DOHH2 (cell line): ENCODE results near the gene CDK6.

Source experiments
- H3F3A ChIP-seq: fragments of 200-600 bp; sonication (generic), shearing (Covaris generic); 2 replicates; pipeline ENCODE4 v1.6.0; 2016; ENCODE audit warnings: antibody characterized with exemption, mild to moderate bottlenecking; ENCODE audit not compliant: control insufficient read depth, insufficient read depth
- H3K27ac ChIP-seq: fragments of 200-600 bp; sonication (generic); 2 replicates; pipeline ENCODE4 v1.5.1; 2014; ENCODE audit warnings: low read depth, mild to moderate bottlenecking, low read length, moderate library complexity
- H3K27me3 ChIP-seq: fragments of 200-600 bp; sonication (generic); 2 replicates; pipeline ENCODE4 v1.6.1; 2014; ENCODE audit warnings: mild to moderate bottlenecking, low read length, mixed read lengths; ENCODE audit not compliant: control insufficient read depth
- H3K36me3 ChIP-seq: fragments of 200-600 bp; sonication (generic); 2 replicates; pipeline ENCODE4 v1.6.1; 2014; ENCODE audit warnings: mild to moderate bottlenecking, low read length, moderate library complexity, mixed read lengths; ENCODE audit not compliant: control insufficient read depth
- H3K4me1 ChIP-seq: fragments of 200-600 bp; sonication (generic); 2 replicates; pipeline ENCODE4 v1.6.1; 2014; ENCODE audit warnings: mild to moderate bottlenecking, low read length, mixed read lengths; ENCODE audit not compliant: control insufficient read depth
- H3K4me2 ChIP-seq: fragments of 200-600 bp; sonication (generic); 2 replicates; pipeline ENCODE4 v1.6.0; 2014; ENCODE audit warnings: mild to moderate bottlenecking, low read length, moderate library complexity
- H3K4me3 ChIP-seq: fragments of 200-600 bp; sonication (generic); 2 replicates; pipeline ENCODE4 v1.5.1; 2014; ENCODE audit warnings: mild to moderate bottlenecking, low read length, mixed read lengths
- H3K79me2 ChIP-seq: fragments of 200-600 bp; sonication (generic); 2 replicates; pipeline ENCODE4 v1.6.1; 2014; ENCODE audit warnings: mild to moderate bottlenecking, low read length, mixed read lengths; ENCODE audit not compliant: control insufficient read depth
- H3K9me2 ChIP-seq: fragments of 200-600 bp; sonication (generic); replicated peaks from 2 replicates; pipeline ENCODE4 v1.6.1; 2014; ENCODE audit warnings: mild to moderate bottlenecking, low read length, mixed read lengths; ENCODE audit not compliant: control insufficient read depth
- H3K9me3 ChIP-seq: fragments of 200-600 bp; sonication (generic); 2 replicates; pipeline ENCODE4 v1.6.1; 2014; ENCODE audit warnings: antibody characterized with exemption, low read length, mixed read lengths; ENCODE audit not compliant: control insufficient read depth, insufficient read depth
- H4K20me1 ChIP-seq: fragments of 200-600 bp; sonication (generic); 2 replicates; pipeline ENCODE4 v1.6.0; 2014; ENCODE audit warnings: low read depth, mild to moderate bottlenecking, antibody characterized with exemption, low read length, moderate library complexity; ENCODE audit not compliant: control insufficient read depth, insufficient read depth
- EZH2phosphoT487 ChIP-seq: fragments of 200-600 bp; sonication (generic); IDR thresholded peaks from 2 replicates; pipeline ENCODE4 v1.6.1; 2017; ENCODE audit warnings: borderline replicate concordance, mild to moderate bottlenecking, antibody characterized with exemption, low read length, moderate library complexity, mixed read lengths
- TF ChIP-seq, protein P1 (sequence below): fragments of 200-600 bp; sonication (generic); IDR thresholded peaks from one replicate; pipeline ENCODE4 v1.5.1; 2014; ENCODE audit warnings: antibody characterized with exemption, mild to moderate bottlenecking, low read depth, low read length; ENCODE audit not compliant: poor library complexity, severe bottlenecking

The CDK6 gene

DNA sequence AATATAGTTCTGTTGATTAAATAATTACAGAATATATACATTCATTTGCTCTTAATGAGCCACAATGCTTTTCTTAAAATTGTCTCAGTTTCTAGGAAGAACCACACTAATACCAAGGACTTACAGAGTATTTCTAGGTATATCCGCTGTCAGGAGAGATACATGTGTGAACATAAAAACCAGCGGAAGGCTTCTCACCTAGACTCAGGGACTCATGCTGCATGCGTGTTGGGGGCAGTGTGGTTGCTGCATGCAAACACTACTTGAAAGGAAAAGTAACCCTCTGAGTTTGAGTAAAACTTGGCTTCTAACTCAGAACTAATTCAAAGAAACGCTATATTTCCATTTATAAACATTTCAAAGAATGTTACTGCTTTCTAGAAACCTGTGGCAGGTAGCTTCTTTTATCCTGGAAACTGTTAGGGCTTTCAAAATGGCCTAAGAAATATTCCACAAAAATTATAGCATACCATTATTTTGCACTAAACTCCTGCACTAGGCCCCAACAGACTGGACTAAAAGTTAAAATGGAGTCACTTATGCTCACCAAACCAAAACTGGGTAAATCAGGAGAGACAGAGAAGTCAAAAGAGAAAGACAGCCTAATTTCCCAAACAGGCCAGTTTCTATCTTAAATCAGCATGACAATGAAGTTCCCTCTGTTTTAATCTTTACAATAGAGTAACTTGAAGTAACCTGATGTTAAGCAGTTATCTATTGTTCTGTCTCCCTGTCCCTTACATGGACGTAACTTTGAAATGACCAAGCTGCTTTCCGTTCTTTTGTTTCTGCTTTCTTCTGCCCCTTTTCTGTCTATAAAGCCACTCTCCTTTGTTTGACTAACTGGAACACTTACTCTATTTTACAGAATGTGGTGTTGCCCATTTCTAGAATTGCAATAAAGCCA lies 151.0 kb downstream of the CDK6 start:
- H3K4me3 ChIP-seq = no peak overlapping the region
- H3K4me2 ChIP-seq = no peak overlapping the region
- peaks cover 4% of the 10 kb centered on the region; the same call in 1 of the 2 replicates for H3K9me3 ChIP-seq
- H3K27me3 ChIP-seq = no peaks in the 10 kb centered on the region
- no peaks in the 10 kb centered on the region for H3K79me2 ChIP-seq
- H4K20me1 ChIP-seq = no peaks in the 10 kb centered on the region
- peaks cover 13% of the 10 kb centered on the region for H3K4me1 ChIP-seq
- H3K36me3 ChIP-seq = peaks cover 4% of the 10 kb centered on the region; the same call in 1 of the 2 replicates
- no peak overlapping the region for H3K27ac ChIP-seq
- no peaks in the 10 kb centered on the region for H3K9me2 ChIP-seq
- TF ChIP-seq EZH2phosphoT487 = no peak
- TF ChIP-seq, protein P1, sequence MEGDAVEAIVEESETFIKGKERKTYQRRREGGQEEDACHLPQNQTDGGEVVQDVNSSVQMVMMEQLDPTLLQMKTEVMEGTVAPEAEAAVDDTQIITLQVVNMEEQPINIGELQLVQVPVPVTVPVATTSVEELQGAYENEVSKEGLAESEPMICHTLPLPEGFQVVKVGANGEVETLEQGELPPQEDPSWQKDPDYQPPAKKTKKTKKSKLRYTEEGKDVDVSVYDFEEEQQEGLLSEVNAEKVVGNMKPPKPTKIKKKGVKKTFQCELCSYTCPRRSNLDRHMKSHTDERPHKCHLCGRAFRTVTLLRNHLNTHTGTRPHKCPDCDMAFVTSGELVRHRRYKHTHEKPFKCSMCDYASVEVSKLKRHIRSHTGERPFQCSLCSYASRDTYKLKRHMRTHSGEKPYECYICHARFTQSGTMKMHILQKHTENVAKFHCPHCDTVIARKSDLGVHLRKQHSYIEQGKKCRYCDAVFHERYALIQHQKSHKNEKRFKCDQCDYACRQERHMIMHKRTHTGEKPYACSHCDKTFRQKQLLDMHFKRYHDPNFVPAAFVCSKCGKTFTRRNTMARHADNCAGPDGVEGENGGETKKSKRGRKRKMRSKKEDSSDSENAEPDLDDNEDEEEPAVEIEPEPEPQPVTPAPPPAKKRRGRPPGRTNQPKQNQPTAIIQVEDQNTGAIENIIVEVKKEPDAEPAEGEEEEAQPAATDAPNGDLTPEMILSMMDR = no peak
- H3F3A ChIP-seq = no peaks in the 10 kb centered on the region

DNA sequence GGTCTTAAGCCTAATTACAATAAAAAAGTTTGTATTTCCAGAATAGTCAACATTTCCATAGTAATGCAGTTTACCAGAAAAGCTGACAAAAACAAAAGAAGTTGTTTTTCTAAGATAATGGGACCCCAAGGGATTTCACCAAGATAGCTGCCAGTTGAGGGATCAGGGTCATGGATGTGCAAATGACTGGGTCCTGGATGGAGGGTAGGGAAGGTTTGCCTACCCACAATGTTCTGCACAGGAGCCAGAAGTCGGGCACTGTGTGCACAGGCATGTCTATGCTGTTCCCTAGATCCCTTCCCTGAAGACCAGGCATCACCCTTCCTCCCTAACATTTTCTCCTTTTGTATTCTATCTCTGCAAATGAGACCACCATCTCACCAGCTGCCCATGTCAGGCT lies 152.1 kb downstream of the CDK6 start:
- H3K27me3 ChIP-seq = no peaks in the 10 kb centered on the region
- H3K4me1 ChIP-seq = peaks cover 4% of the 10 kb centered on the region; the same call in 1 of the 2 replicates
- no peaks in the 10 kb centered on the region for H3K36me3 ChIP-seq
- H3K4me3 ChIP-seq = no peak overlapping the region
- no peaks in the 10 kb centered on the region for H3K9me3 ChIP-seq
- TF ChIP-seq EZH2phosphoT487 = no peak
- TF ChIP-seq, protein P1 = no peak
- H3F3A ChIP-seq = no peaks in the 10 kb centered on the region
- H3K27ac ChIP-seq = no peak overlapping the region
- H3K9me2 ChIP-seq = no peaks in the 10 kb centered on the region
- H4K20me1 ChIP-seq = no peaks in the 10 kb centered on the region
- H3K79me2 ChIP-seq = no peaks in the 10 kb centered on the region
- no peak overlapping the region for H3K4me2 ChIP-seq

DNA sequence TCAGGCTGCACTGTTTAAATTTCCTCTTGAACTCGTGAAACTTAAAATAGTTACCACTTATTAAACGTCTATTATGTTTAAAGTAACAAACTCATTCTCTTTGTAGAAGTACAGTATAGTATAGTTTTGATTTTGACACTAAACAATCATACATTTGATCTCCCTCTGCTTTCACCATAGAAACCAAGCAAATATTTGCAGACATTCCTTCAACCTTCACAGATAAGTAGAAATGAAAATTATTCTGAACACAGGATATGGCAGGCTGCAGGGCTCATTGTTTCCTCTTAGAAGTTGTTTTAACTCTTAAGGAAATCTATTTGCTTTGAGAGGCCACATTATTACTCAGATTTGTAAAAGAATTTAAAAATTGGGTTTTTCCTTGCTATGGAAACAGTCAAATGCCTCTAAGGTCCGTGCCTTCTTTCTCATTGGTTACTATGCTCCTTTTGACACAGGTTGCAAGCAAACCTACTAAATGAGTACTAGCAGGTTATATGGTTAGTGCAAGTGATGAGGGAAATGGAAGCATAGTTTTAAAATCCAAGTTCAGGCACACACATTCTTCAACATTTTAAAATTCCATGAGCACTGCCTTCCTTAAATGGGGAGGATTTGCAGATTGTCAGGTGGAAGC lies 153.4 kb downstream of the CDK6 start:
- 0 out of 2 replicates have a peak, but pooled peaks cover 5% of the 10 kb centered on the region for H3F3A ChIP-seq
- H3K4me2 ChIP-seq = no peak overlapping the region
- no peaks in the 10 kb centered on the region for H4K20me1 ChIP-seq
- H3K9me2 ChIP-seq = no peaks in the 10 kb centered on the region
- H3K4me3 ChIP-seq = no peak overlapping the region
- no peaks in the 10 kb centered on the region for H3K9me3 ChIP-seq
- 0 out of 2 replicates have a peak, but pooled peaks cover 4% of the 10 kb centered on the region for H3K36me3 ChIP-seq
- no peak overlapping the region for H3K27ac ChIP-seq
- H3K79me2 ChIP-seq = no peaks in the 10 kb centered on the region
- peaks cover 16% of the 10 kb centered on the region for H3K4me1 ChIP-seq
- no peaks in the 10 kb centered on the region for H3K27me3 ChIP-seq
- no peak for TF ChIP-seq EZH2phosphoT487
- TF ChIP-seq, protein P1 = no peak
